GM12865 (cell line): ENCODE data around the gene PALLD.

ENCODE experiments used
- DNase-seq: peaks from one replicate; pipeline ENCODE4 v3.0.0; 2010; ENCODE audit warnings: low read depth
- H3K4me3 ChIP-seq: 2 replicates; pipeline ENCODE4 v1.5.1; 2011; ENCODE audit warnings: mild to moderate bottlenecking, low read depth, low read length, control low read depth
- CTCF ChIP-seq: IDR thresholded peaks from 2 replicates; pipeline ENCODE4 v1.5.1; 2011; ENCODE audit warnings: low read length, control low read depth, low read depth, inconsistent platforms; ENCODE audit not compliant: insufficient read depth; ENCODE audit errors: missing control alignments

The PALLD gene

GRCh38 chr4:168794092-168794707, 297.3 kb downstream of the PALLD start:
- no peak for TF ChIP-seq CTCF
- no peak for DNase-seq
- no peak overlapping the region for H3K4me3 ChIP-seq

DNA sequence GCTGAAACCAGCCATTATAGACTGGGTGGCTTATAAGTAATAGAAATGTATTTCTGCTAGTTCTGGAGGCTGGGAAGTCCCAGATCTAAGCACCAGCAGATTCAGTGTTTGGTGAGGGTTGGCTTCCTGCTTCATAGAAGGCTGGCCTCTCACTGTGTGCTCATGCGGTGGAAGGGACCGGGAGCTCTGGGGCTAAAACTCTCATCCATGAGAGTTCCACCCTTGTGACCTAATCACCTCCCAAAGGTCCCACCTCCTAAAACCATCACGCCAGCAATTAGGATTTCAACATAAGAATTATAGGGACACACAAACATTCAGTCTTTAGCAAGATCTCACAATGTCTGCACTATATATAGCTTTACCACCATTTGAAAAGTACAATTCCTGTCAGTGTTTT, 298.0 kb downstream of the PALLD start:
- TF ChIP-seq CTCF: no peak
- no peak overlapping the region for H3K4me3 ChIP-seq
- no peak for DNase-seq

DNA sequence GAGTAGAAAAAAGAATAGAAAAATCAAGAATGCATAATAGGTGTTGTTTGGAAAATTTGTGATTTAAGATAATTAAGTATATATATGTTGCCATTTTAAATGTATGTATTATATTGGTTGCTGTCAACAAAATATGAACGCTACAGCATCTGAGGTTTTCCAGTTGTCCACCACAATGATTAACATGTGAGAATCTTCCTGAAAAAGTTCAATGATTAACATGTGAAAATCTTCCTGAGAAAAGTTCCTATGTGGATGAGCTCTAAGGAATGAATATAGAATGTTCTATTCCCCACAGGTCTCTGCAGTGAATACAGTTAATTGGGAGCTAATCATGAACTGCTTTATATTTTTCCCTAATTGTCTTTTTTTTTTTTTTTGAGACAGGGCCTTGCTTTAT, 298.5 kb downstream of the PALLD start:
- H3K4me3 ChIP-seq: no peak overlapping the region
- no peak for TF ChIP-seq CTCF
- DNase-seq: no peak

DNA sequence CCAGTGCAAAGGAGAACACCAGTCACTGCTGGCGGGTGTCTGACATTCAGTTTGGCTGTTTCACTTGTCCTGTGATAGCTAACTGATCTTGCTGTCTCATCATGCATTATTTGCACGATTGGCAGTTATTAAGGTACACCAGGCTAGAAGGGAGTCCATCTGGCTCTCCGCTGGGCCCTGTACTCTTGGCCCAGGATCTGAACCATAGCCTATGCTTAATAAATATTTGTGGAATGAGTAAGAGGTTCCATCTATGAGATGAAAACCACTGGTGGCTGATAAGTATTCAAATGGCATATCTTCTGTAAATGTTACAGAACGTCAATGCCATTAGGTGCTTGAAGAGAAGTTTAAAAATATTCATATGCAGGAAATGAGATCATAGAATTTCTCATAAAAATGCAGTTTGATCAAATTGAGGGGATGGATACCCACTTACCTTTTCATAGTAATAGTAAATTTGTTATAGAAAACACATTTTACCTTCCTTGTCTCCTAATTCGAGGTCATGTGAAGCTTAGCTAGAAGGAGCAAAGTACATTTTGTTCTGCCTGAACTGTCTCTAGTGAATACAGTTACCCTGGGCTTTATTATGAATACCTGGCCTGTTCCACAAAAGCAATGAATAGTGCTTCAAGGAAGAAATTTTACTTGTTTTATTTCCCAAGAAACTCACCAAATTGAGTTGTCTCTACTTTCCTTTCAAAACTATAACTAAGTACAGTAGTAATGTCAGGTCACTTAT, 299.7 kb downstream of the PALLD start:
- no peak for DNase-seq
- no peak for TF ChIP-seq CTCF
- H3K4me3 ChIP-seq: no peak overlapping the region

GRCh38 chr4:168797194-168797593, 300.3 kb downstream of the PALLD start:
- TF ChIP-seq CTCF: no peak
- no peak for DNase-seq
- no peak overlapping the region for H3K4me3 ChIP-seq

GRCh38 chr4:168797738-168798375, 301.0 kb downstream of the PALLD start:
- DNase-seq: no peak
- no peak for TF ChIP-seq CTCF
- no peak overlapping the region for H3K4me3 ChIP-seq
